Activated T-cell treated with anti-CD3 and anti-CD28 coated beads for 48 hours (primary cell): ENCODE results near the gene GOLGA8A.
"Not testable (repeated sequence)": the region's sequence is repeated elsewhere in the genome, so short reads cannot be mapped to it uniquely, and the experiment has no call there.

ENCODE experiments used
- DNase-seq: peaks from one replicate; pipeline ENCODE4 v3.0.0-alpha.2; 2020; ENCODE audit warnings: low read depth

The GOLGA8A gene

GRCh38 chr15:34437687-34438086, at the start of gene GOLGA8A:
Gene GOLGA8A, minus strand, starts transcription at chr15:34437808. Its CDS starts 48,117 bp downstream, at chr15:34389691.
- DNase-seq, result peak; percentile 84

DNA sequence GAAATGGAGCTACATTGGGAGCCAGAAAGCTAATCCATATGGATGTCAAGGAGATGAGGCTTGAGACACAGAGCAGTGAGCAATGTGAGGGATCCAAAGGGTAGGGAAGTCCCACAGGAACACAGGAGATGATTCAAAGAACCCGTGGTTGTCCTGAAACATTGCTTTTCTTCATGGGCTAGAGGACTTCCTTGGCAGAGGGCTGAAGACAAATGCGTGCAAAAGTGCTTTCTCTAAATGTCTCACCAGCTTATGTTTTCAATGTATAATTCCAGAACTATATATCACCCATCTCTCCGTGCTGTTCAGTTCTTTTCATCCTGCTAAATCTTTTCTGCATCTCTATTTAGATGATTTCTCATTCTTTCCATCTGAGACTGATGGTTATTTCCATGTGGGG, 46.0 kb upstream of the GOLGA8A start:
- no peak for DNase-seq

GRCh38 chr15:34481370-34481769, 43.8 kb upstream of the GOLGA8A start:
- no peak for DNase-seq

- DNase-seq, result no peak
Observed at GRCh38 chr15:34473840-34474239, 36.2 kb upstream of the GOLGA8A start.

- DNase-seq, result no peak
Observed at GRCh38 chr15:34472947-34473346, 35.3 kb upstream of the GOLGA8A start.

- DNase-seq, result no peak
Observed at GRCh38 chr15:34470892-34471291, 33.3 kb upstream of the GOLGA8A start.

- no peak for DNase-seq
Observed at GRCh38 chr15:34470091-34470490, 32.5 kb upstream of the GOLGA8A start.

DNA sequence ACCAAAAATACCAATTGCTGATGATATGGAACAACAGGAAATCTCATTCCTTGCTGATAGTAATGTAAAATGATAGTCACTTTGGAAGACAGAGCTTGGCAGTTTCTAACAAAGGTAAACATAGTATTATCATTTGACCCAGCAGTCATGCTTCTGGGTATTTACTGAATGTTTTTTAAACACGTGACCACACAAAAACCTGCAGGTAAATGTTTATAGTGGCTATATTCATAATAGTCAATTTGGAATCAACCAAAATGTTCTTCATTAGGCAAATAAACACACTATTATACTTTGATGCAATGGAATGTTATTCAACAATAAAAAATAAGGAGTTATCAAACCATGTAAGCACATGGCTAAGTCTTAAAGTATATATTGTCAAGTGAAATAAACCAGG, 24.1 kb upstream of the GOLGA8A start:
- no peak for DNase-seq

GRCh38 chr15:34460451-34460850, 22.8 kb upstream of the GOLGA8A start:
- no peak for DNase-seq

- DNase-seq, result no peak
Observed at GRCh38 chr15:34456658-34457057, 19.1 kb upstream of the GOLGA8A start.

DNA sequence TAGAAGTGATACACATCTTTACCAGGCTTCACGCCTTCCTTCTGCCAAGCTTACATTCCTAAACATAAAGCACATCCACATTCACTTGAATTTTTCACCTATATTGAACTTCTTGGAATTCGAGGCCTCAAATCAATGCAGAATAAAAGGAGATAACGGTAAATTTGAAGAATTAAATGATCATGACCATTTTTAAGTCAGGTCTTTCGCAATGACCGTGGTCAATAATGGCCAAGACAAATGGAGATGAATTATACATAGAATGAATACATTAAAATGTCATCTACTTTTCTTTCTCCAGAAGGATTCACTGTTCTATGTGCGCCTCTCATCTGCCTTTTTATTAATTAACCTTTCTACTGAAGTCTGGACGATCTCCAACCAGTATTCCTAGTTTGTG, 5.3 kb upstream of the GOLGA8A start:
- no peak for DNase-seq

- DNase-seq, result no peak
Observed at GRCh38 chr15:34439878-34440277, 2.3 kb upstream of the GOLGA8A start.

DNA sequence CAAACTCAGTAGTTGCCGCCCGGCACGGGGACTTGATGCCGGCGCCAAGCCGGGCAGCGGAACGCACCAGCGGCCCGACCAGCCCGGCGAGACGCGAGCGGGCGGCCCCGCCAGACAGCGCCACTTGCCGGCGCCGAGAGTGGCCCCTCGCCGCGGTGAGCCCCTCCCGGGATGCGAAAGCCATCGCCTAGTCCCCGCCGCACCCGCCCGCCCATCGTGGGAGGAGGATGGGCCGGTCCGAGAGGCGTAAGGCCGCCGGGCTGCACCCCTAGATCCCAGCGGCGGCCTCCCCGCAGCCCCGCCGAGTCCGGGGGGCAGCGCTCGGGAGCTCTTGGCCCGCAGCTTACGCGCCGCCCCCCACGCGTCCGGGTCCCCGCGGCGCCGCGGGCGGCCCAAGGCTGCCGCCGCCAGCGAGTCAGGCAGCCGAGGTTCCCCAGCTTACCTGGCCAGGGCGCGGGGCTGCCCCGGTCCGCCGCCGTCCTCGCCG, 609 bp downstream of the GOLGA8A start:
- peak; percentile 45 for DNase-seq

DNA sequence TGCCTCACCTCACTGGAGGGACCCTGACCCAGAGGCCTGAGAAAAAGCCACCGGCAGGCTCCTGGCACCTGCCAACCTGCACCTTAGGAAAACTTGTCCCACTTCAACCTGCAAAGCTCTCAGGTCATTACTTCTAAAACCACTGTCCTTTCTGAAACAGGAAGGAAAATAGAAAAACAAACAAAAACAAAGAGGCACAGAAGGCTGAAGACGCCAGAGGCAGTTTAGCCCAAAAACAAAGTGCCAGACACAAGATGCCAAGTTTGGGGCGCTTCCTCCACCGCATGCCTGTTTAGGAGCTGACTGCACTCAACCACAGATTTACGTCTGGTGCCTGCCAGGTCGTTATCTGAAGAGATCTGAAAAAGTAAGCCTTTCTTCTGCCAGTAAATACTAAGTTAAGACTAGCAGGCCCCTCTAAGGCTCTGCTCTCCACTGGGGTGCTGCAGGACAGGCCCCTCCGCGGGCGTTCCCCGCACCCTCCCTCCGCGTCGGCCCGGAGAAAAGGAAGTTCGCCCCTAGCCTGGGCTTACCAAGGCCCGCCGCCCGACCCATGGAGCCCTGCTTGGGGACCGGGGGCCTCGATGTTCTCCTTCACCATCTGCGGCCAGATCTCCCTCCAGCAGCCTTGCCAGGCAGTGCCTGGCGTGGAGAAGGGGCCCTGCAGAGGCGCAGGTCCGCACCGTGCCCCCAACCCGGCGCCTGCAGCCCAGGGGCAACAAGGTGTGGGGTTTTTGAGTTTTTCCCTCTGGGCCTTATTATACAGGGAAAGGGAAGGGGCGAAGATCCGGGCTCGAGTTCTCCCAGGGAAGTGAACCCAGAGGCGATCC, 1.3 kb downstream of the GOLGA8A start:
- no peak for DNase-seq

DNA sequence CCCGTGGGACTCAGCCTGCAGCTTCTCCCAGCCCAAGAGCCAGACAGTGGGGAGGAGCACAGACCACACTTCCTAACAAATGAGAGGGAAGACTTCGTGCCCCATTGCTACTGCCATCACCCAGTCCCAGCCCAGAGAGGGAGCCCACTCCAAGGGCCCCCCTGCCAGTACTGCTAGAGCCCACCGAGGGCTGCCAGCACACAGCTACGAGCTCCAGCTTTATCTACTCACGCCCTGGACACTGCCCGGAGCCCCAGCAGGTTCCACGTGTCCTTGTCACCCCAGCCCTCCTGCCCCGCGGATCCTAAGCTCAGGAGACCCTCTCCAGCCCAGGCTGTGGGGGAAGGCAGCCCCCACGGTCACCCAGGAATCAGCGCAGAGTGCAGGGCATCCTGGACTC, 1.9 kb downstream of the GOLGA8A start:
- DNase-seq, result no peak

- no peak for DNase-seq
Observed at GRCh38 chr15:34434627-34435305, 2.8 kb downstream of the GOLGA8A start.

- not testable (repeated sequence) for DNase-seq
Observed at GRCh38 chr15:34433956-34434626, 3.5 kb downstream of the GOLGA8A start.

- DNase-seq, result not testable (repeated sequence)
Observed at GRCh38 chr15:34430642-34431041, 7.0 kb downstream of the GOLGA8A start.

DNA sequence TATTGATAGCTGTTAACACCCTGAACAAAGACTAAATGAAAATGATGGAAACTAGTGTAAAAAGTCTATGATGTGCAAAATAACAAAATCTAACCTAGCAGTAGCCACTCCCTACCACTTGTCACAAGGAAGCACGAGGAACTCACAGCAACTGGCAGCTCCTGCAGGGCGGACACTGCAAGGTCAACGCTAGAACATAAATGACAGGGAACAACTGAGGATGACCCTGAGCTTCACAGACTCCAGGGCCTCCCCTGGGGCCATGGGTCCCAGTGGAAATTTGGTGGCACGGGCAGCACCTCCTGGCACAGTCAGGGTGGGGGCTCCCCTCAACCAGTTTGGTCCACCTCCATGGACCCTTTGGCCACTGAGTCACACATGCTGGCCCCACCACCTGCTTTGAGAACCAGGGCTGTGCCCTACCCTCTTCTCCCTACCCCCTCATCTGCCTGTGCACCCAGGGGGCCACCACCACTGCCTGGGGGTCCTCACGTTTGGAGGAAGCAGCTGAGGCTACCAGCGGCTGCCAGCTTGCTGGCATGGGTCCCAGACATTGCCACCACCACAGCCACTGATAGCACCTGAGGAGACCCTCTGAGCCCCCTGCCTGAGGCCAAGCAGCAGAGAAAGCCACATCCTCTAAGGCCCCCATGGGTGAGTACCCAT, 14.1 kb downstream of the GOLGA8A start:
- DNase-seq, result not testable (repeated sequence)

- not testable (repeated sequence) for DNase-seq
Observed at GRCh38 chr15:34420953-34421352, 16.7 kb downstream of the GOLGA8A start.

GRCh38 chr15:34418435-34418834, 19.2 kb downstream of the GOLGA8A start:
- not testable (repeated sequence) for DNase-seq

GRCh38 chr15:34409511-34409910, 28.1 kb downstream of the GOLGA8A start:
- not testable (repeated sequence) for DNase-seq
